ENCODE measurements around the gene CCDC154.

DNA sequence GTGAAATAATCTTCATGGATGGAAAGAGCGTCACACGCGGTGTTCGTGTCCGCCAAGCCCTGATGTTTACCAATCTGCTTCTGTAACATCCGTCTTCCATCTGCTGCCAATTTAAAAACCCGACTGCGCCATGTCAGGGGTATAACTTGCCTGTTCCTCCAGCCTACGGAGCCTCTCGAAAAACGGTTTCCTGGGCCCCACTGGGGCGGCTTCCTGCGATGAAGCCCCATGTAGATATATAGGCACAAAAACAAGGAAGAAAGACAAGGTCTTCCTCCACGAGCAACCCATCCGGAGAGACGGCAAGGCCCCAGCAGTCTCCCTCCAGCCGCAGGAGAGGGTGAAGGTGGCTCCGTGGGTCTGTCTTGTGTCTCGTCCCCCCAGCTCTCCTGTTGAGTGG lies 44.3 kb upstream of the CCDC154 start, which contains the start of gene PTX4:
- no peak for TF ChIP-seq SMC3 (IDR thresholded peaks at IDR 0.05; ENCODE audit: borderline replicate concordance, low read length)
- no peak for TF ChIP-seq BRCA1 (IDR thresholded peaks at IDR 0.05; ENCODE audit: low read depth, low read length)
- no peak for TF ChIP-seq RELA (IDR thresholded peaks at IDR 0.05; ENCODE audit: borderline replicate concordance, partially characterized antibody)
- TF ChIP-seq FOS (IDR thresholded peaks at IDR 0.05; ENCODE audit: borderline replicate concordance, extremely low read depth, insufficient read length): no peak
- TF ChIP-seq ZSCAN29 (IDR thresholded peaks at IDR 0.05): no peak
- no peak for TF ChIP-seq REST (IDR thresholded peaks at IDR 0.05; ENCODE audit: low read depth, low read length)
- TF ChIP-seq, protein P1, sequence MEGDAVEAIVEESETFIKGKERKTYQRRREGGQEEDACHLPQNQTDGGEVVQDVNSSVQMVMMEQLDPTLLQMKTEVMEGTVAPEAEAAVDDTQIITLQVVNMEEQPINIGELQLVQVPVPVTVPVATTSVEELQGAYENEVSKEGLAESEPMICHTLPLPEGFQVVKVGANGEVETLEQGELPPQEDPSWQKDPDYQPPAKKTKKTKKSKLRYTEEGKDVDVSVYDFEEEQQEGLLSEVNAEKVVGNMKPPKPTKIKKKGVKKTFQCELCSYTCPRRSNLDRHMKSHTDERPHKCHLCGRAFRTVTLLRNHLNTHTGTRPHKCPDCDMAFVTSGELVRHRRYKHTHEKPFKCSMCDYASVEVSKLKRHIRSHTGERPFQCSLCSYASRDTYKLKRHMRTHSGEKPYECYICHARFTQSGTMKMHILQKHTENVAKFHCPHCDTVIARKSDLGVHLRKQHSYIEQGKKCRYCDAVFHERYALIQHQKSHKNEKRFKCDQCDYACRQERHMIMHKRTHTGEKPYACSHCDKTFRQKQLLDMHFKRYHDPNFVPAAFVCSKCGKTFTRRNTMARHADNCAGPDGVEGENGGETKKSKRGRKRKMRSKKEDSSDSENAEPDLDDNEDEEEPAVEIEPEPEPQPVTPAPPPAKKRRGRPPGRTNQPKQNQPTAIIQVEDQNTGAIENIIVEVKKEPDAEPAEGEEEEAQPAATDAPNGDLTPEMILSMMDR (IDR thresholded peaks at IDR 0.05 in 2 of 3, conservative IDR thresholded peaks at IDR 0.05 in 1 of 3; ENCODE audit: control insufficient read depth in 2 of 3, extremely low read depth in 1 of 3, insufficient read depth in 1 of 3, low read depth in 3 of 3, low read length in 3 of 3): no peak

Data from GM12878 (cell line).